ENCODE measurements around the gene BCAS3.

BCAS3 gene

DNA sequence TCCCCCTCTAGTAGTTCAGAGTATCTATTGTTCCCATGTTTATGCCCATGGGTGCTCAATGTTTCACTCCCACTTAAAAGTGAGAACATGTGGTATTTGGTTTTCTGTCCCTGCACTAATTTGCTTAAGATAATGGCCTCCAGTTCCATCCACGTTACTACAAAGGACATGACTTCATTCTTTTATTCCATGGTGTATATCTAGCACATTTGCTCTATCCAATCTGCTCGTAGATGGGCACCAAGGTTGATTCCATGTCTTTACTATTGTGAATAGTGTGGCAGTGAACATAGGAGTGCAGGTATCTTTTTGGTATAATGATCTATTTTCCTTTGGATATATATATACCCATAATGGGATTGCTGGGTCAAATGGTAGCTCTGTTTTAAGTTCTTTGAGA is 552.8 kb downstream of the BCAS3 start:
- TF ChIP-seq USF1 (IDR thresholded peaks at IDR 0.05) (no peak), EGR1 (IDR thresholded peaks at IDR 0.05) (no peak), TAF1 (IDR thresholded peaks at IDR 0.05; ENCODE audit: low read depth) (no peak), CREB1 (IDR thresholded peaks at IDR 0.05; ENCODE audit: low read depth) (no peak), MAX (IDR thresholded peaks at IDR 0.05) (no peak), YY1 (IDR thresholded peaks at IDR 0.05; ENCODE audit: low read depth) (no peak), RAD21 (IDR thresholded peaks at IDR 0.05; ENCODE audit: low read depth) (no peak), ZBTB7A (IDR thresholded peaks at IDR 0.05; ENCODE audit: low read depth) (no peak), FOXM1 (IDR thresholded peaks at IDR 0.05; ENCODE audit: borderline replicate concordance, low read depth) (no peak), TEAD4 (IDR thresholded peaks at IDR 0.05) (no peak), EP300 (IDR thresholded peaks at IDR 0.05; ENCODE audit: borderline replicate concordance) (no peak), TCF12 (IDR thresholded peaks at IDR 0.05; ENCODE audit: low read depth) (no peak), NFIC (IDR thresholded peaks at IDR 0.05) (no peak)
- TF ChIP-seq, protein P1, sequence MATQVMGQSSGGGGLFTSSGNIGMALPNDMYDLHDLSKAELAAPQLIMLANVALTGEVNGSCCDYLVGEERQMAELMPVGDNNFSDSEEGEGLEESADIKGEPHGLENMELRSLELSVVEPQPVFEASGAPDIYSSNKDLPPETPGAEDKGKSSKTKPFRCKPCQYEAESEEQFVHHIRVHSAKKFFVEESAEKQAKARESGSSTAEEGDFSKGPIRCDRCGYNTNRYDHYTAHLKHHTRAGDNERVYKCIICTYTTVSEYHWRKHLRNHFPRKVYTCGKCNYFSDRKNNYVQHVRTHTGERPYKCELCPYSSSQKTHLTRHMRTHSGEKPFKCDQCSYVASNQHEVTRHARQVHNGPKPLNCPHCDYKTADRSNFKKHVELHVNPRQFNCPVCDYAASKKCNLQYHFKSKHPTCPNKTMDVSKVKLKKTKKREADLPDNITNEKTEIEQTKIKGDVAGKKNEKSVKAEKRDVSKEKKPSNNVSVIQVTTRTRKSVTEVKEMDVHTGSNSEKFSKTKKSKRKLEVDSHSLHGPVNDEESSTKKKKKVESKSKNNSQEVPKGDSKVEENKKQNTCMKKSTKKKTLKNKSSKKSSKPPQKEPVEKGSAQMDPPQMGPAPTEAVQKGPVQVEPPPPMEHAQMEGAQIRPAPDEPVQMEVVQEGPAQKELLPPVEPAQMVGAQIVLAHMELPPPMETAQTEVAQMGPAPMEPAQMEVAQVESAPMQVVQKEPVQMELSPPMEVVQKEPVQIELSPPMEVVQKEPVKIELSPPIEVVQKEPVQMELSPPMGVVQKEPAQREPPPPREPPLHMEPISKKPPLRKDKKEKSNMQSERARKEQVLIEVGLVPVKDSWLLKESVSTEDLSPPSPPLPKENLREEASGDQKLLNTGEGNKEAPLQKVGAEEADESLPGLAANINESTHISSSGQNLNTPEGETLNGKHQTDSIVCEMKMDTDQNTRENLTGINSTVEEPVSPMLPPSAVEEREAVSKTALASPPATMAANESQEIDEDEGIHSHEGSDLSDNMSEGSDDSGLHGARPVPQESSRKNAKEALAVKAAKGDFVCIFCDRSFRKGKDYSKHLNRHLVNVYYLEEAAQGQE (IDR thresholded peaks at IDR 0.05; ENCODE audit: low read depth): no peak

DNA sequence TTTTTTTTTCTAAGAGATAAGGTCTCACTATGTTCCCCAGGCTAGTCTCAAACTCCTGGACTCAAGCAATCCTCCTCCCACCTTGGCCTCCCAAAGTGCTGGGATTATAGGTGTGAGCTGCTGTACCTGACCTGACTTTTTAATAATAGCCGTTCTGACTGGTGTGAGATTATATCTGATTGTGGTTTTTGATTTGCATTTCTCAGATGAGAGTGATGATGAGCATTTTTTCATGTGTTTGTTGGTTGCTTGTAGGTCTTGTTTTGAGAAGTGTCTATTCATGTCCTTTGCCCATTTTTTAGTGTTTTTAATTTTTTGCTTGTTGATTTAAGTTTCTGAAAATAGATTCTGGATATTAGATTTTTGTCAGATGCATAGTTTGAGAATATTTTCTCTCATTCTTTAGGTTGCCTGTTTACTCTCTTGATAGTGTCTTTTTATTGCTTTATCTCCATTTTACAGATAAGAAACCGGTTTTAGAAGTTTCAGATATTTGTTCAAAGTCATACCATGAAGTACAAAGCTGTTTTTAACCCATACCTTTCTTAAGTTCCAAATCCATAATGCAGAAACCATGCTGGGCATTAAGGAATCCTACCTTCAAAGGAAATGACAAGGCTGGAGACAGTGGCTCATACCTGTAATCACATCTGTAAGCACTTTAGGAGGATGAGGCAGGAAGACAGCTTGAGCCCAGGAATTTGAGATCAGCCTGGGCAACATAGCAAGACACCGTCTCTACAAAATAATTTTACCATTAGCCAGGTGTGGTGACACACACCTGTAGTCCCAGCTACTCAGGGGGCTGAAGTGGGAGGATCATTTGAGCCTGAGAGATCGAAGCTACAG is 553.5 kb downstream of the BCAS3 start:
- TF ChIP-seq NFIC (IDR thresholded peaks at IDR 0.05) (no peak), TCF12 (IDR thresholded peaks at IDR 0.05; ENCODE audit: low read depth) (no peak), CREB1 (IDR thresholded peaks at IDR 0.05; ENCODE audit: low read depth) (no peak), RAD21 (IDR thresholded peaks at IDR 0.05; ENCODE audit: low read depth) (no peak), TEAD4 (IDR thresholded peaks at IDR 0.05) (no peak), EP300 (IDR thresholded peaks at IDR 0.05; ENCODE audit: borderline replicate concordance) (no peak), ZBTB7A (IDR thresholded peaks at IDR 0.05; ENCODE audit: low read depth) (no peak), CEBPB (IDR thresholded peaks at IDR 0.05) (no peak), USF1 (IDR thresholded peaks at IDR 0.05) (no peak), EGR1 (IDR thresholded peaks at IDR 0.05) (no peak), FOXM1 (IDR thresholded peaks at IDR 0.05; ENCODE audit: borderline replicate concordance, low read depth) (no peak), MAX (IDR thresholded peaks at IDR 0.05) (no peak)

DNA sequence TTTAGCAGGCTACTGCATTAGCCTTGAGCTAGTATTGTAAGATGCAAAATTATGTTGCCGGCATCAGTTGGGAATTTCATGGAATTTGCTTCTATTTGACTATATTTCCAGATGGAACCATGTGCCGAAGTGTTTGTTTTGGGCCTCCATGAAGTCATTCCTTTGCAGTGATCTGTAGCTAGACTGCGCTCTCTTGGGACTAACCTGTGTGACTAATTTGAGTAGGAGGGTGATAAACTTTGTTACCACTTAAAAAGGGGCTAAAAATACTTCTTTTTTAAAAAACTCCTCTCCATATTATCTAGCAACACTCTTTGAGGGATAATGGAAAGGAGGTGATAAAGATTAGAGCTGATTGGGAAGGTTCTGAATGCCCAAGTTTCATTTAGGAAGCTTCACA is 555.2 kb downstream of the BCAS3 start:
- TF ChIP-seq, protein P1 (IDR thresholded peaks at IDR 0.05; ENCODE audit: low read depth): no peak
- TF ChIP-seq TEAD4 (IDR thresholded peaks at IDR 0.05): no peak
- no peak for TF ChIP-seq TCF12 (IDR thresholded peaks at IDR 0.05; ENCODE audit: low read depth)
- no peak for TF ChIP-seq USF1 (IDR thresholded peaks at IDR 0.05)
- no peak for TF ChIP-seq ZBTB7A (IDR thresholded peaks at IDR 0.05; ENCODE audit: low read depth)
- TF ChIP-seq TAF1 (IDR thresholded peaks at IDR 0.05; ENCODE audit: low read depth): no peak
- no peak for TF ChIP-seq RAD21 (IDR thresholded peaks at IDR 0.05; ENCODE audit: low read depth)
- TF ChIP-seq MAX (IDR thresholded peaks at IDR 0.05): no peak

- no peak for TF ChIP-seq TCF12 (IDR thresholded peaks at IDR 0.05; ENCODE audit: low read depth)
- no peak for TF ChIP-seq EGR1 (IDR thresholded peaks at IDR 0.05)
- TF ChIP-seq, protein P1 (IDR thresholded peaks at IDR 0.05; ENCODE audit: low read depth): no peak
- TF ChIP-seq RAD21 (IDR thresholded peaks at IDR 0.05; ENCODE audit: low read depth): no peak
- TF ChIP-seq YY1 (IDR thresholded peaks at IDR 0.05; ENCODE audit: low read depth): no peak
- no peak for TF ChIP-seq CEBPB (IDR thresholded peaks at IDR 0.05)
- no peak for TF ChIP-seq FOXM1 (IDR thresholded peaks at IDR 0.05; ENCODE audit: borderline replicate concordance, low read depth)
- no peak for TF ChIP-seq EP300 (IDR thresholded peaks at IDR 0.05; ENCODE audit: borderline replicate concordance)
Measured at GRCh38 chr17:61233991-61234750, 556.5 kb downstream of the BCAS3 start.

Data from Ishikawa (cell line).